HepG2 (cell line): ENCODE data around the gene MRPL20. TPM values are rescaled to one million over a fixed set of nuclear protein-coding genes. Genes with fewer than 3 reads are reported as not detected.

Experiments
- ATAC-seq: fragments of 200-7000 bp; cut with Tn5 transposase; 3 replicates; pipeline ENCODE4 v1.9.1; 2020; ENCODE audit warnings: mild to moderate bottlenecking, moderate library complexity
- BruUV-seq: library from RNA; stranded (reverse); fragments of 400-500 nt; replicated peaks from 2 replicates; lab custom pipeline; 2021; lab: Mats Ljungman, UMichigan
- CTCF ChIA-PET: fragments of 300-600 bp; formaldehyde crosslinking; extraction: SDS; loops from one replicate; lab custom pipeline; 2021; ENCODE audit warnings: low total read pairs, inconsistent platforms, low intra/inter-chr PET ratio; lab: Yijun Ruan, JAX
- POLR2A ChIA-PET: fragments of 350-600 bp; sonication (Branson Sonifier 250); formaldehyde crosslinking; loops from one replicate; lab custom pipeline; 2020; ENCODE audit warnings: antibody characterized with exemption, inconsistent platforms; lab: Yijun Ruan, JAX
- DNase-seq: peaks from one replicate; pipeline ENCODE4 v3.0.0-alpha.2; 2015; ENCODE audit warnings: low spot score
- FAIRE-seq: peaks from 3 replicates; lab custom pipeline; 2011; peaks lifted over from hg19 to GRCh38; lab: Jason Lieb, UNC
- H2AFZ ChIP-seq: one replicate; pipeline ENCODE4 v1.6.1; 2011; ENCODE audit warnings: low read length, inconsistent platforms
- H3K27ac ChIP-seq: fragments of 300-600 bp; 3 replicates; pipeline ENCODE4 v1.8.0; 2011; ENCODE audit warnings: mixed run types, mild to moderate bottlenecking, mixed read lengths, low read length, inconsistent platforms; ENCODE audit not compliant: insufficient read depth; ENCODE audit errors: extremely low read length
- H3K27me3 ChIP-seq, 2 experiments: fragments of 200-600 bp in 1 of 2; 2 replicates in 1 of 2; 3 replicates in 1 of 2; pipeline versions ENCODE4 v1.6.0 to v1.8.0; 2011; ENCODE audit warnings: low read length in 2 of 2, mild to moderate bottlenecking in 2 of 2, moderate library complexity in 2 of 2, inconsistent platforms in 1 of 2; ENCODE audit not compliant: insufficient read depth in 2 of 2, control insufficient read depth in 1 of 2
- H3K36me3 ChIP-seq, 2 experiments: fragments of 200-600 bp in 1 of 2; replicated peaks in 1 of 2; 2 replicates in 1 of 2; 3 replicates in 1 of 2; pipeline versions ENCODE4 v1.5.1 to v1.8.0; 2011; ENCODE audit warnings: low read length in 2 of 2, inconsistent platforms in 1 of 2; ENCODE audit not compliant: insufficient read depth in 2 of 2, control insufficient read depth in 1 of 2
- H3K4me1 ChIP-seq: 2 replicates; pipeline ENCODE4 v1.5.1; 2012; ENCODE audit warnings: low read length, inconsistent platforms; ENCODE audit not compliant: insufficient read depth
- H3K4me2 ChIP-seq: 2 replicates; pipeline ENCODE4 v1.6.0; 2011; ENCODE audit warnings: low read depth, low read length, inconsistent platforms
- H3K4me3 ChIP-seq, 3 experiments: fragments of 200-600 bp in 1 of 3; sonication (generic), shearing (Covaris generic) in 1 of 3; replicated peaks in 1 of 3; 2 replicates each; pipeline ENCODE4 v1.5.1; 2011 to 2016; ENCODE audit warnings: low read length in 3 of 3, inconsistent platforms in 2 of 3, low read depth in 2 of 3, mild to moderate bottlenecking in 2 of 3, control low read depth in 1 of 3, mixed read lengths in 1 of 3; ENCODE audit not compliant: insufficient read depth in 1 of 3
- H3K79me2 ChIP-seq: one replicate; pipeline ENCODE4 v1.6.1; 2011; ENCODE audit warnings: low read length, inconsistent platforms; ENCODE audit not compliant: insufficient read depth
- H3K9ac ChIP-seq: 2 replicates; pipeline ENCODE4 v1.6.0; 2011; ENCODE audit warnings: mild to moderate bottlenecking, low read depth, low read length, inconsistent platforms; ENCODE audit not compliant: insufficient read depth
- H3K9me3 ChIP-seq: 2 replicates; pipeline ENCODE4 v1.5.1; 2012; ENCODE audit warnings: mild to moderate bottlenecking, low read length
- H4K20me1 ChIP-seq: 2 replicates; pipeline ENCODE4 v1.6.0; 2011; ENCODE audit warnings: inconsistent platforms, mild to moderate bottlenecking, low read length, moderate library complexity; ENCODE audit not compliant: insufficient read depth
- CTCF ChIP-seq: sonication (generic); formaldehyde crosslinking; IDR thresholded peaks from 2 replicates; pipeline ENCODE4 v1.5.0; 2020; ENCODE audit warnings: mild to moderate bottlenecking, missing genetic modification reagents, moderate library complexity
- E2F1 ChIP-seq: sonication (generic); formaldehyde crosslinking; IDR thresholded peaks from 2 replicates; pipeline ENCODE4 v1.5.0; 2020; ENCODE audit warnings: missing genetic modification reagents
- ELK4 ChIP-seq: sonication (generic); formaldehyde crosslinking; IDR thresholded peaks from 2 replicates; pipeline ENCODE4 v1.9.0; 2021; ENCODE audit warnings: missing genetic modification reagents, borderline replicate concordance
- FOXA3 ChIP-seq: IDR thresholded peaks from 2 replicates; pipeline ENCODE4 v1.6.1; 2016; ENCODE audit warnings: missing genetic modification reagents, missing compliant biosample characterization
- HNRNPL ChIP-seq: fragments of 200-400 bp; formaldehyde crosslinking; IDR thresholded peaks from 2 replicates; pipeline ENCODE4 v1.6.1; 2017; ENCODE audit warnings: mild to moderate bottlenecking, low read depth, low read length
- KLF6 ChIP-seq: IDR thresholded peaks from 2 replicates; pipeline ENCODE4 v1.8.0; 2016; ENCODE audit warnings: missing biosample characterization, missing genetic modification reagents
- MED13 ChIP-seq: sonication (generic); formaldehyde crosslinking; IDR thresholded peaks from 2 replicates; pipeline ENCODE4 v1.5.0; 2020; ENCODE audit warnings: missing genetic modification reagents
- MZF1 ChIP-seq: sonication (generic); formaldehyde crosslinking; IDR thresholded peaks from 2 replicates; pipeline ENCODE4 v1.8.1; 2023; ENCODE audit warnings: mild to moderate bottlenecking, missing genetic modification reagents, borderline replicate concordance
- NFIB ChIP-seq: sonication (generic); formaldehyde crosslinking; IDR thresholded peaks from 2 replicates; pipeline ENCODE4 v1.9.0; 2021; ENCODE audit warnings: missing genetic modification reagents, mild to moderate bottlenecking, borderline replicate concordance
- NRL ChIP-seq: sonication (generic); formaldehyde crosslinking; IDR thresholded peaks from 2 replicates; pipeline ENCODE4 v1.5.0; 2020; ENCODE audit warnings: missing genetic modification reagents, mild to moderate bottlenecking, moderate library complexity, borderline replicate concordance
- PITX1 ChIP-seq: sonication (generic); formaldehyde crosslinking; IDR thresholded peaks from 2 replicates; pipeline ENCODE4 v1.5.1; 2020; ENCODE audit warnings: mild to moderate bottlenecking, missing genetic modification reagents
- SP5 ChIP-seq: IDR thresholded peaks from 2 replicates; pipeline ENCODE4 v1.6.1; 2016; ENCODE audit warnings: low read depth, borderline replicate concordance
- SUZ12 ChIP-seq: fragments of 150-350 bp; IDR thresholded peaks from 2 replicates; pipeline ENCODE4 v1.6.1; 2014; ENCODE audit warnings: low read depth, low read length
- TOE1 ChIP-seq: sonication (generic); formaldehyde crosslinking; IDR thresholded peaks from 2 replicates; pipeline ENCODE4 v1.4.0; 2020; ENCODE audit warnings: mild to moderate bottlenecking, missing genetic modification reagents
- ZNF317 ChIP-seq: sonication (generic); formaldehyde crosslinking; IDR thresholded peaks from 2 replicates; pipeline ENCODE4 v1.5.0; 2020; ENCODE audit warnings: mild to moderate bottlenecking, missing genetic modification reagents
- WGBS: methylation state at CpG from one replicate; pipeline ENCODE4 v1.1.6; 2017; ENCODE audit warnings: low lambda C conversion rate; 5-methylcytosine and 5-hydroxymethylcytosine counted together
- in situ Hi-C: cut with HindIII; loops from 2 replicates; pipeline ENCODE4 v1.10.0; 2017; ENCODE audit warnings: low pct_unique_long_range_greater_than_20kb; ENCODE audit not compliant: extremely low pct_ligation_motif_present
- intact Hi-C: fragments of 100-400 bp; cut with micrococcal nuclease; formaldehyde crosslinking; loops from one replicate; pipeline ENCODE4 v1.10.0; 2022; ENCODE audit not compliant: unreplicated experiment
- polyA plus RNA-seq, 8 experiments: library from polyadenylated mRNA; depleted of rRNA in 3 of 8; stranded (reverse) in 7 of 8; unstranded in 1 of 8; fragments of >200 nt; fragmentation: Illumina TruSeq in 4 of 8; extraction: Trizol in 4 of 8; gene quantifications; 2 replicates each; pipeline versions ENCODE4 v1.2.1 to v1.2.3, GENCODE V29; 2011 to 2016; ENCODE audit warnings: low read depth in 4 of 8, missing spikeins in 1 of 8, mixed read lengths in 1 of 8; ENCODE audit not compliant: insufficient read depth in 1 of 8
- total RNA-seq, 5 experiments: library from RNA; depleted of rRNA; stranded (reverse); fragments of >200 nt; fragmentation: Illumina TruSeq; extraction: Trizol; gene quantifications; 2 replicates each; pipeline ENCODE4 v1.2.3, GENCODE V29; 2016; ENCODE audit warnings: low read depth in 1 of 5
- TF ChIP-seq, protein P1 (sequence below): sonication (generic); formaldehyde crosslinking; IDR thresholded peaks from 2 replicates; pipeline ENCODE4 v1.5.0; 2020; ENCODE audit warnings: missing genetic modification reagents
- TF ChIP-seq, protein P2 (sequence below): sonication (generic); formaldehyde crosslinking; IDR thresholded peaks from 2 replicates; pipeline ENCODE4 v1.5.0; 2020; ENCODE audit warnings: missing genetic modification reagents

Gene MRPL20
- total and polyA plus RNA-seq, 2 of the 13 experiments (the other 11 are each of a cell fraction or from before 2014, with no cell fraction given) = 59.2 to 127 TPM

GRCh38 chr1:1400576-1401456 is 6.3 kb downstream of the MRPL20 start:
- H3K27ac ChIP-seq = peak overlapping the region; percentile 85
- BruUV-seq = TSS peak; percentile 65
- H3K36me3 ChIP-seq = peaks cover 11 to 41% of the 10 kb centered on the region in 2 experiments; a peak in 3 of 5 replicates
- H3K9ac ChIP-seq = peak overlapping the region; percentile 90
- whole genome bisulfite sequencing = 27% methylated on average over 17 of the region's 22 CpGs
- H4K20me1 ChIP-seq = peaks cover 17% of the 10 kb centered on the region
- peaks cover 64% of the 10 kb centered on the region for H3K4me1 ChIP-seq
- ChIA-PET CTCF (no interaction called here), POLR2A (interaction anchor here (0.7 to 12.4 kb wide), 13 partner anchors 13 to 111 kb away, joined by 3 to 355 read pairs (median 15); partner anchors contain the start of genes ANKRD65, ATAD3A, AURKAIP1 and DVL1)
- in situ Hi-C loops = loop anchor here (5.0 kb wide), 1 partner anchor 36 kb away; the partner anchor contains the start of gene VWA1
- peak; percentile 81 for ATAC-seq
- peak overlapping the region; percentile 94 for H3K4me2 ChIP-seq
- intact Hi-C loops = no loop called here
- no peak overlapping the region for H2AFZ ChIP-seq
- no peaks in the 10 kb centered on the region for H3K9me3 ChIP-seq
- H3K27me3 ChIP-seq = no peaks in the 10 kb centered on the region
- FAIRE-seq = peak; percentile 85
- peaks cover 52% of the 10 kb centered on the region for H3K79me2 ChIP-seq
- H3K4me3 ChIP-seq = peak overlapping the region; percentile 75 to 95 (median 89); a peak in 5 of 6 replicates
- peak; percentile 93 for DNase-seq
- TF ChIP-seq ELK4 (CRISPR knock-in tag) = no peak
- TF ChIP-seq TOE1 (CRISPR knock-in tag) = peak; percentile 80; the same call in 1 of the 2 replicates
- TF ChIP-seq FOXA3 (CRISPR knock-in tag) = peak; percentile 99
- TF ChIP-seq HNRNPL = peak; percentile 76; the same call in 1 of the 2 replicates
- TF ChIP-seq SUZ12 = no peak
- TF ChIP-seq SP5 = peak; percentile 90
- TF ChIP-seq CTCF (CRISPR knock-in tag) = peak; percentile 63
- peak; percentile 47 for TF ChIP-seq NRL
- peak; percentile 98 for TF ChIP-seq PITX1
- TF ChIP-seq E2F1 (CRISPR knock-in tag) = no peak
- TF ChIP-seq NFIB = no peak
- peak; percentile 59; the same call in 1 of the 2 replicates for TF ChIP-seq MZF1
- TF ChIP-seq MED13 (CRISPR knock-in tag) = no peak
- TF ChIP-seq, protein P1, sequence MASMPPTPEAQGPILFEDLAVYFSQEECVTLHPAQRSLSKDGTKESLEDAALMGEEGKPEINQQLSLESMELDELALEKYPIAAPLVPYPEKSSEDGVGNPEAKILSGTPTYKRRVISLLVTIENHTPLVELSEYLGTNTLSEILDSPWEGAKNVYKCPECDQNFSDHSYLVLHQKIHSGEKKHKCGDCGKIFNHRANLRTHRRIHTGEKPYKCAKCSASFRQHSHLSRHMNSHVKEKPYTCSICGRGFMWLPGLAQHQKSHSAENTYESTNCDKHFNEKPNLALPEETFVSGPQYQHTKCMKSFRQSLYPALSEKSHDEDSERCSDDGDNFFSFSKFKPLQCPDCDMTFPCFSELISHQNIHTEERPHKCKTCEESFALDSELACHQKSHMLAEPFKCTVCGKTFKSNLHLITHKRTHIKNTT (CRISPR knock-in tag) = no peak
- TF ChIP-seq KLF6 (CRISPR knock-in tag) = peak; percentile 78; the same call in 1 of the 2 replicates
- TF ChIP-seq, protein P2, sequence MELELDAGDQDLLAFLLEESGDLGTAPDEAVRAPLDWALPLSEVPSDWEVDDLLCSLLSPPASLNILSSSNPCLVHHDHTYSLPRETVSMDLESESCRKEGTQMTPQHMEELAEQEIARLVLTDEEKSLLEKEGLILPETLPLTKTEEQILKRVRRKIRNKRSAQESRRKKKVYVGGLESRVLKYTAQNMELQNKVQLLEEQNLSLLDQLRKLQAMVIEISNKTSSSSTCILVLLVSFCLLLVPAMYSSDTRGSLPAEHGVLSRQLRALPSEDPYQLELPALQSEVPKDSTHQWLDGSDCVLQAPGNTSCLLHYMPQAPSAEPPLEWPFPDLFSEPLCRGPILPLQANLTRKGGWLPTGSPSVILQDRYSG (CRISPR knock-in tag) = no peak
- peak; percentile 24; the same call in 1 of the 2 replicates for TF ChIP-seq ZNF317
